Stimulated activated CD8-positive, alpha-beta memory T cell treated with anti-CD3 and anti-CD28 coated beads, Interleukin-7, amount 100 ng/mL, for 4 hours (primary cell): ENCODE data around the gene HAUS3.

Experiments used
- DNase-seq, 2 donors: peaks; one replicate each; pipeline ENCODE4 v3.0.0-alpha.2; 2020; ENCODE audit warnings: low read depth in 2 of 2

HAUS3 gene

DNA sequence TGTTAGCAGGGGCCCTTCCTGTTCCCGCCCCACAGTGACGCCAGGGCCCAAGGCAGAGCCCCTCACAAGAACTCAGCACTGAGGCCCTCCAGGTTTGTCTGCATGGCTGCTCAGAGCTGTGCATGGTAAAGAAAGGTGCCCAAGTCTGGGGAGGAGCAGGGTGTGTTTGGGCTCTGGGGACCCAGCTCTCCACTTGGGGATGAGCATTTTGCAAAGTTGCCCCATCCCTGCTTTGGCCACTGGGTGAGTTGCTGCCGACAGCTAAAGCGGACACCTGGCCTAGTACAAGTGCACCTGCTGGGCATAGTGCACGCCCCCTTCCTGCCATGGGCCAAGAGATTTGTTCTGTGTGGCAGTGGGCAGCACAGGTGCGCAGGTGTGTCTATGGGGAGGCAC is 22.0 kb upstream of the HAUS3 start:
- DNase-seq: no peak

DNA sequence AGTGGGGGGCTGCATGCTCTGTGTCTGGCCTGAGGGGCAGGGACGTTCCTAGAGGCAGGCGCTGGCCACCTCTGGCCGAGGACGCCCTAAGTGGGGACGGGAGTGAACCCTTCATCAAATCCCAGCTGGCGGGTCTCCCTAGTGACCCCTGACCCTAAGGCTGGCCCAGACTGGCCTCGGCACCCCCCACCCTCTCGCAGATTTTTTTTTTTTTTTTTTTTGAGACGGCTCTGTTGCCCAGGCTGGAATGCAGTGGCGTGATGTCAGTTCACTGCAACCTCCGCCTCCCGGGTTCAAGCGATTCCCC is 21.0 kb upstream of the HAUS3 start:
- no peak for DNase-seq

DNA sequence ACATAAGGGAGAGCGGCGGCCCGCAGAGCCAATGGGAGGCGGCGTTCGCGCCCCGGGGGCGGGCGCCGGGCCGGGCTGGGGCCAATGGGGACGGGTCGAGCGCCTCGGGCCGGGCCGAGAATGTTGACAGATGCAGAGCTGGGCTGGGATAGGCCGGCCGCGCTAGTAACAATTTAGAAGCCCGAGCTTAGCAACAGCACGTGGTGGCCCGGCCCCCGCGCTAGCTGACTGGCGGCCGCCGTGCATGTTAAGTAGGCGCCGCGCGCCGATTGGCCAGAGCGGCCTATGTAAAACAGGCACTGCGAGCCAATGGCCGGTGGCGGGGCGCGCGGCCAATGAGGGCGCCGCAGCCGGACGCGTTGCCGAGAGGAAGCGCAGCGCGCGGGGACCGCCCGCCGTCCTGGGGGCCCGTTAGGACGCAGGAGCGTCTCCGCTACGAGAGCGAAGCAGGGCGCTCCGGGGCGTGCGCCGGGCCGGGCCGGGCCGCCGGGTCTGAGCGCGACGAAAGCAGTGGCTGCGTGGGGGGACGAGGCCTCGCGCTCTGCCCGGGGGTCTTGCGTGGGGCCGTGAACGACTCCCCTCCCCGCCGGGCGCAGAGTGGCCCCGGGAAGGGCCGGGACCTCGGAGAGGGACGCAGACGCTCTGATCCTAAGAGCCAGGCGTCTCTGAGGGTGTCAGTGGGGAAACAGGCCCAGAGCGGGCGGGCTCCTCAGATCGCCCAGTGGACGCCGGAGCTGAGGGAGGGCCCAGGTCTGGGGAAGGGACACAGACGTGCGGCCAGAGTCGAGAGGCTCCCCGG is 20.4 kb upstream of the HAUS3 start:
- peak; percentile 96 to 99 for DNase-seq

DNA sequence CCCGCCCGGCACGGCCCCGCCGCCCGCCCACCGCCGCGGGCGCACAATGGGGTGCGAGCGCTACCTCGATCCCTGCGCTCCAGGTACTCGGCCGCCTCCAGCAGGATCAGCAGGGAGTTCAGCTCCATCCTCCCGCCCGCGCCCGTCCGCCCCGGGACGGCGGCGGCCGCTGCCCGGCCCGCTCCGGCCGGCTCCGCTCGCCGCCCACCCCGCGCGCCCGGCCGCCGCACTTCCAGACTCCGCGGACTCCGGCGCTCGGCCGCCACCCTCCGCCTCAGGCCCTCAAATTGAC is 19.9 kb upstream of the HAUS3 start, which contains the start of gene MXD4:
TSS of gene MXD4 (minus strand) at position 257 of the 292 bp plus-strand sequence. CDS start at position 128, 129 bp downstream.
- DNase-seq: no peak

DNA sequence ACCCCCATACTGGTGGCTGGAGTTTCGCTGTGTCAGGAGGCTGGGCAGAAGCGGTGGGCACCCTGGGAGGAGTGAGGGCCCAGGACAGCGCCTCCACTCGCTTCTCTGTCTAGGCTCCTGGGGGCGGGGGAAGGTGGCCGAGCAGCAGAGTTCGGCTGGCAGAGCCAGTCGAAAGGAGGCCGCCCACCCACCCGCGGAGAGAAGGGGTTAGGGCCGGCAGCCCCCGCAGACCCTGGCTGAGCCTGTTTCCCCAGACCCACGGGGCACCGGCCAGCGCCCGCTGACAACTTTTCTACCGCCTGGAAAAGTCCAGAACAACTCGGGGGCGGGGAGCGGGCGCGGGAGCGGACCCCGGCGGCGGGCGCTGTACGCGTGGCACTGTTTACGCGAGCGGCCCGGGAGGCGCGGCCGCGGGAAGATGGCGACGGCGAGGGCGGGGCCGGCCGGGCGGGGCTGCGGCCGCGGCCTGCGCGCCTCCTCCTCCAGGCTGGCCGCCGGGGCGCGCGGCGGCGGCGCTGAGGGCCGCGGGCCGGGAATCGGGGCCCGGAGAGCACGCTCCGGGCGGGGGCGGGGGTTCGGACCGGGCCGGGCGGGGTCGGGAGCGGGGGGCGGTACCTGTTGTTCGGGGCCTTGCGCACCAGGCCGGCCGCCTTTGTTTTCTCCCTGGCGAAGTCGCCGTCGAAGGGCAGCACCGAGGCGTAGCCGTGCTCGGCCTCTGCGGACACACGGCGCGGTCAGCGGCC is 19.4 kb upstream of the HAUS3 start:
- peak in 1 of 2 donors; percentile 46 for DNase-seq

DNA sequence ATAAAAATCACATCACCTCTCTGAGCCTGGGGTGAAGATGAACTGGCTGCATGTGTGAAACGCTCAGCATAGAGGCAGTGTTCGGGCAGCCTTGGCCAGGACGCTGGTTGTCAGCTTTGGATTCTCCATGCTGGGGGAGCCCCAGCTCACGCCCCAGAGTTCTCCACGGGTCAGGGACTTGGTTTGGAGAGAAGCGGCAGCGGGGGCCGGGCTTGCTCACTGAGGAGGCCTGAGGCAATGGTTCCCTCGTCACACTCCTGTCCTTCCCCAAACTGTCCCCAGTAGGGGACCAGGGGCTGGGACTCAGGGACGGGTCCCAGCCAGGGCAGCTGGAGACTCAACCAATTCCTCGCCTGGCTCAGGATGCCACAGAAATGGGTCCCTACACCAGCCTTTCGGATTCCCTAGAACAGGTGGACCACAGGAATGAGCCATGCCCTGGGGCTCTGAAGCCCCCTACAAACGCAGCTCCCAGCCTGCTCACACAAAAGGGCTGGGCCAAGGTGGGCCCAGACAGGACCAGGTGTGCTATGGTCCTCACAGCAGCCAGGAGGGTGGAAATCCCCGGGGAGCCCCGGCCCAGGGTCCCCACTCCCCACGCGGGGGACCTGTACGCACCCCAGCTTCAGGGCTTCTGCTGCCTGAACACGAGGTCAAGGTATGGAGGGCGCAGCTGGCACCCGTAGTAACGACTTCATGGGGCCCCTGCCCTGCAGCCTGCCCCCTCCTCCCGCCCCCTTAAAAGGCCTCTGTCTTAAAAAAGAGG is 18.6 kb upstream of the HAUS3 start:
- no peak for DNase-seq

DNA sequence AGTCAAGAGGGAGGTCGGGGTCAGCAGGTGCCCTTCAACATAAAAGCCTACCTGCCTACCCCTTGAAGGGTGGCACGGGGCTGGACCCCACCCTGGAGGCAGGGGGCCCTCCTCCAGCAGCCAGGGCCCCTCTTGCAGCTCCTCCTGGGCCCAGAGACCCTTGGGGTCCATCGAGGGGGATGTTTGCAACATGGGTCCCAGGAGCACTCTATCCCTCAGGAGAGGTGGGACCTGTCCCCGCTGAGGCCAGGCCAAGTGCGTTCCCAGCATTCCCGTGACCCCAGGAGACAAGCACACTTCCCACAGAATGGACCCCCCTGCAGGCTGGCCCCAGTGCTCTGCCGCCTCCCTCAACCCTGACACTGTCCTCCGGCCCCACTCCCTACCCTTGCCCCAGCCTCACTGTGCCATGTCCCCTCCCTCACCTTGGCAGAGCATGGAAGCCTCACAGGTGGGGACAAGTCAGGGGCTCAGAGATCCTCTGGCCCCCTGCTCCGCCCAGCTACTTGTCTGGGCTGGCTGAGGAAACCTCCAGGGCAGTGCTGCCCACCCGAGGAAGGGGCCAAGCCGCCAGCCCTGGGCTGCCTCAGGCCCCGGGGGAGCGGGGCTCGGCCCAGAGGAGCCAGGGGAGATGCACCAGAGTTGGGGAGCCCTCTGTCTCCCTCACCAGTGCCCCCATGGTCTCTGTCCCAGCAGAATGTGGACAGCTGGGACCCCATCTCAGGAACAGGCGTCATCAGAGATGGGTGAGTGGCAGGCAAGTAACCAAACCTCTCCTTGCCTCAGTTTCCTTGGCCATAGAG is 17.8 kb upstream of the HAUS3 start:
- DNase-seq: no peak

DNA sequence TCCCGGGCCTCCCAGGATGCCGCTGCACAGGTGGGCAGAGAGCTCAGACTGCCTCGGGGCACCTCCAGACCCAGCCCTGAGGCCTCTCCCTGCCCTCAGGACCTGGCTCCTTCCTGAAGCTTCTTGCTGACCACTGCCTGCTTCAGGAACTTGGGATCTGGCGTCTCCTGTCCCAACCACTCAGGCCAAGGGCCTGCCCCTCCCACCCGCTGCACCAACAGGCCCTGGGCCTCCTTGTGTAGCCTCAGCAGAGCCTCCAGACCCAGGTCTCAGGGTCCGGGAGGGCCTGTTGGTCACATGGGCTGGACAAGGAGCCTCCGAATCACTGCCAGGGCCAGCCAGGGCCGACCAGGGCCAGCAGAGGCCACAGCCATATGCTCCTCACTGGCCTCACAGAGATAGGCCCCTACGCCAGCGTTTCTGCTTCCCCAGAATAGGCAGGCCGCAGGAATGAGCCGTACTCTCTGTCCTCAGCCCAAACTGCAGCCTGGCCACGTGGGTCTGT is 17.2 kb upstream of the HAUS3 start:
- no peak for DNase-seq

DNA sequence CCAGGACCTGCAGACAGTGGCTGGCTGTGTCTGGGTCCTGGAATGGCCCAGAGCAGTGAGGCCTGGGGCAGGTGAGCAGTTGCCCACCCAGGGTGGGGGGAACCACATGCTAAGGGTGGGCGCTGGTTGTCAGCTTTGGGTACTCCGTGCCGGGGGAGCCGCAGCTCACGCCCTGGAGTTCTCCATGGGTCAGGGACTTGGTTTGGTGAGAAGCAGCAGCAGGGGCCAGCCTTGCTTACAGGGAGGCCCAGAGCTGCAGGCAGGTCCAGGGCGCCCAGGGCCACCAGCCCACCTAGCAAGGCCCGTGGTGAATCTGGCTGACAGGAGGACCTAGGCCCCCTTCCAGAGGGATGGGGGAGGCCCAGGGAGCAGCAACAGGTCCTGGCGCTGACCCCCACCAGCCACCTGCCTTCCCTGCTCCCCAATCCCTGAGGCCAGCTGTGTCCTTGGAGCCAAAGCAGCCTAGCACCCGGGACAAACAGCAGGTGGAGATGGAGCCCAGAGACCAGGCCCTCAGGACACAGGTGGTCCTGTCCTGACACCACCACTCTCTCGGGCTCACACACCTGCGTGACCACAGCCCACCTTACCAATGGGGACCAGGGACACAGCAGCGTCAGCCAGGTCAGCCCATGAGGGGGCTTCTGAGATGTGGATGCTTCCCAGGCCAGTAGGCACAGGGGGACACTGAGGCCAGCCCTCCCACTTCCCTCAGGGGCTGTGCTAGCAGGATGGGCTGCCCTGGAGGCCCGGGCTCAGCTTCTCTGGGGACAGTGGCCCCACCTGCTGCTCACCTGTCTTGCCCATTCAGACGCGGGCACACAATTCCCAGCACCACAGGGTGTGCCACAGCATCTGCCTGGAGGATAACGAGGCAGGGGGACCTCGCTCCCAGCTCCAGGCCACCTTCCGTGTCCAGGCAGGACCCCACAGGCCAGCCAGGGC is 16.4 kb upstream of the HAUS3 start:
- no peak for DNase-seq

DNA sequence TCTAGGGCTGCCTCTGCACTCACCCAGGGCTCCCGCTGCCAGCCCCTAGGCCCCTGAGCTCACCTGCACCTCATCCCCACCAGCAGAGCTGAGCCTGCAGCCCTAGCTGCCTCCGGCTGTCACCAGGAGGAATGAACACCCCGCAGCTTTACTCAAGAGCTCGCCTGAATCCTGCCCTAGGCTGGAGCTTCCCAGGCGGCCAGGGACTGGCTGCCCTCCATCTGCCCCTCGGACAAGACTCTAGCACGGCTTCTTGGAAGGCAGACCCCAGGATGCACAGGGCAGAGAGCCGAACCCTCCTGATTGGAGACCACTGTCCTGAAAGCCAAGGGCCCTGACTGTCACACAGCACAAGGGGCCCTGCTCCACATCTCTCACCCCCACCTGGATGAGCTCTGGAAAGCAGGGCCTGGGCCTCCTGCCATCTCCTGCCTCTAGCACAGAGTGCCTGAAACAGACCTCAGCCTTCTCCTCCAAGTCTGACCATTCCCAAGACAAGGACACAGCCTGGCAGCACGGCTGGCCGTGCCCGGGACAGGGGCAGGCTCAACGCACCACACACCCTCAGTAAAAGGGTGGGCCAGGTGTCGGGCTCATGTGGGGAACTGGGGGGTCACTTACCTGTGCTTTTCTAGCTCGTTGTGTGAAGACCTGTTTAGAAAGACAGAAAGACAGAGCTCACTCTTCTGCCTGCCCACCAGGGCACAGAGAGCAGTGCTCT is 15.6 kb upstream of the HAUS3 start:
- no peak for DNase-seq

DNA sequence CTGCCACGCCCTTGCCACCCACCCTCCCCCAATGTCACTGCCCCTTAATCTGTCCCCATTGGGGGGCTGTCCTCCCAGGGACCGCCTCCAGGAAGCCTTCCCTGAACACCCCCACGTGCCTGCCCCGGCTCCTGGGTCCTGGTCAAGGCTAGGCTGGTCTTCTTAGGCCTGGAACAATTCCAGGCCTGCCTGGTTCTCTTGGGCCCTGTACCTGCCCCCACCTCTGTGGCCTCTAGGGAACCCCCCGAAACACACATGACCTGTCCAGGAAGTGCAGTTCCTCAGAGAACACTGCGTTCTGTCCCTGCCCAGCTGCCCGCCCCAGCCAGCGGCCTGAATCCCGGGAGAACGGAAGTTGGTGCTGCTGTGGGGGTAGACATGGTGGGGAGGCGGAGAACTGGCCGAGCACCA is 14.9 kb upstream of the HAUS3 start:
- no peak for DNase-seq

DNA sequence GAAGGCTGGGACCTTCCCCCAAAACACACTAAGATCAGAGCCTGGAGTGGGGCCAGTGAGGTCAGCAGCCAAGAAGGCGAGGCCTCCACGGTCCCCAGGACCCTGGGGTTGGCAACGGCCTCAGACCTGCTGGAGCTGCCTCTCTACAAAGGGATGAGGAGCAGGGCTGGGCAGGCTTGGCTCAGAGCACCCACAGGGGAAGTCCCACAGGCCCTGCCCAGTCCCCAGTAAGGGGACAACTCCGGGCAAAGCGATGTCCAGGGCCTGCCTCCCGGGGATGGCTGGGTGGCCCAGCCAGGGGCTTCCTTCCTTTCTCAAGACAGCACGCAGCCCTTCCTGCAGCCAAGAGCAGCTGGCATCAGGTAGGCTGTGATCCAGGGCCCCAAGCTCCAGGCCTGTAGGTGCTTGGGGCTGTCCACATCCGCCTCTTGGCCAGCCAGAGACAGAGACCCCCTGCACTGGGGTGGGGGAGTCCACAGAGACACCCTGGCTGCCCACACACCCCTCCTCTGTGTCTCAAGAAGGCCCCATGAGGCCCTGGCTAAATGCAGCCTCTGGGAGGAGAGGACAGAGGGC is 14.3 kb upstream of the HAUS3 start:
- DNase-seq: no peak

DNA sequence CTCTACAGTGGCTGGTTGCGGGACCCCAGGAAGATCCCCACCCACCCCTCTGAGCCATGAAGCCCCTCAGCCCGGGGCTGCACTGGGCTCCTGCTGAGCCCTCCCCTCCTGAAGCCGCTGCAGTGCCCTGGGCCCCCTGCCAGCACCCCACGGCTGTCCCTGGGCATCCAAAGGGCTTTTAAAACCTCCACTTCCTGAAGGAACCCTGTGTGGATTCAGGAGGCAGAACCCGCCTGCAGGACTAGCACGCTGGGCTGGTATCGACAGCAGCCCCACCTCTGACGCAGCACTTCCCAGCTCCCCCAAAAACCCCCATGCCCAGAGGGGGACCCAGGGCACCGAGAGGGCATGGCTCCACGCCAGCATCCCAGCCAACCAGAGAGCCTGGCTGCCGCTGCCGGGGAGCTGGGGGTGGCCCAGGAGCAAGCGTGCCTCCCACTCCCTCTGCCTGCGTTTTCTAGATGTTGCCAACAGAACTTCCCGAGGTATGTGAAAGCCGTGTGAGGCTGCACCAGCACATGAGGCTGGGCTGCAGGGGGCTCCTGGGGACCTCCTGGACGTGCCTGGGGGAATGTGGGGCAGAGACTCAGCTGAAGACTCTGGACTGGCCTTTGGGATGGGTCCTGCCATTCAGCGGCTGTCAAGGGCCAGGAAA is 13.7 kb upstream of the HAUS3 start:
- no peak for DNase-seq

DNA sequence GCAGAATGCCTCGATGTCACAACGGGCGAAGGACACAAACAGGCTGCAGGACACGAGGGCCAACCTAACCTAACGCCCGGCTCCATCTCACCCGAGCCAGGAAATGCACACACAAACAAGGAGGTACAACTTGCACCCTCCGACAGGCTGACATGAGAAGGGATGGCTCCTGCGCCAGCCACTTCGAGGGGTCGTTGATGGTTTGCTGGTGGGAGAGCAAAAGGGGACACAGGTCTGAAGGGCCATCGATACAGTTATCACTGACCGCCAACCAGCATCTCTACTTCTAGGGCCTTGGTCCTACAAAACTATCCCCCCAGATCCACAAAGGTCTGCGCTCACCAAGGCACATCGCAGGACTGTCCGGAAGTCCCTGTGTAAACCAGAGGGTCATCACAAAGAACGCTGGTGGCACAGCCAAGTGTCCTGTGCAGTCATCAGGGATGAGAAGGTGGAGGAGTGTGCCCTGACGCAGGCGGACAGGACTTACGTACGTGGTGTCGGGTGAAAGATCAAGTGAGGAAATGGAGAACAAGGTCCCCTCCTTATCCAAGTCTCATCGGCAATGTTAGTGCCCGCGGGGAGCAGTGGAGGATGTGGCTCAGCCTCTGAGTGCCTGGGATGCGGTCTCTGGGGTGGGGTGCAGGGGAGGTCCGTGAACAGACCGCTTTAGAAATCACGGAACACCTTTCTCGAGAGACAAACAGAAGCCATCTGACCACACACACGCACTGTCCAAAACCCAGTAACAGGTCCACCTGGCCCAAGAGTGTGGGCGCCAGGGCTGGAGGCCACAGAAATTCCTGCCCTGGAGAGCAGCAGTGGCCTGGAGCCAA is 13.0 kb upstream of the HAUS3 start:
- DNase-seq: no peak

DNA sequence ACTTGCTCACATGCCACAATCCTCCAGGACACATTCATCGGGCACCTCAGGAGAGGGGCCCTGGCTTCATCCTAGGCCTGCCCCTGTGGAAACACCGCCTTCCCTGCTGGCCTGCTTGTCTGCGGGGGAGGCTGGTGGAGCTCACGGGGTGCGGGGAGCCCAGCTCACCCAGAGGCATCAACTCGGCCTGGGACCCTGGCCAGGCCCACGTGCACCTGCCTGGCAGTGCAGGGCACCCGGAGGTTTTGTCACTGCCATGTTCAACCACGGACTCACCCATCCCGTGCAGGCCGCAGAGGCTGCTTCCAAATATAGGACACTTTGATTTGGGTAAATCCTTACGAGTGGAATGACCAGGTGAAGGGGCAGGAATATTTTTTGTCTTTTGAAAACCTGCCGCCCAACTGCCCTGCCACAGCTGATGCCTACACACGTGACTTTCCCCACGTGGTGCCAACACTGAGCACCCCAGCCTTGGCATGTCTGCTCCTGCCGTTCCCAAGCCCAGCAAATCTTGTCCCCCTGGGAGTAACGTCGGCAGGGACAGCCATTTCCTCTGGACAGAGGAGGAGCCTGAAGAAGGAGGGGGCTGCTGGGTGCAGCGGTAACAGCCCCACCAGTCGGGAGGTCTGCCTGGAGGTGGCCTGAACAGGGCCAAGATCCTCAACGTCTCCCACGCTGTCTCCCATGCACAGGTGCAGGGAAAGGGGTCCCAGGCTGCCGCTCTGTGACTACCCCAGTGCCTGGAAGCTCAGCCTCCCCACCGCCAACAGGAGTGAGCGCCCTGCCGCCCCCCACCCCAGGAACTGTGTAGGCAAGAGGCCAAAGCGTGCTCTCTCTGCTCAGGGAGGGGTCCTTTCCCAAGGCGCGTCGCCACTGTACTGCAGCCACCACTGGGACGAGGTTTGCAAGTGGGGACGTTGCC is 11.5 kb upstream of the HAUS3 start:
- no peak for DNase-seq

DNA sequence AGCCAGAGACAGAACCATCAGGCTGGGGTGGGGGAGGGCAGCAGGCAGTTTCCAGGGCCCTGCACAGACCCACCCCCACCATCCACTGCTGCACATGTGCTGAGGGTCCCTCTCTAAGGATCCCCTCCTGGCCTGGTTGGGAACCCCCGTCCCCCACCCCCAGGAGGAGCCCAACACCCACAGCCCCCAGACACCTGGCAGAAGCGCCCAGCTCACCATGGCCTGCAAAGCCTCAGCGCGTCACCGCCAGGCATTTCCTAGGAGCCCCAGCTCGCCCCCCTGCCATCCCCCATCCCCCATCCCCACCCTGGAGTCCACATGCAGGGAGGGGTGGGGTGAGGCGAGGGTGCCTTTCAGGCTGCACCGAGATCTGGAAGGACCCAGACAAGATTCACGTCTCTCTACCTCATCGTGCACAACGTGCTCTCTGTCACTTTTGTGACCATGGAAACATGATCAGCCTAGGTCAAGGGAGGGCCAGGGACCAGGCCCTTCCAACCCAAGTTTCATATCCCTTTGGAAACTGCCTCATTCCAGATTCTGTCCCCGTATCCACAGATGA is 10.7 kb upstream of the HAUS3 start:
- no peak for DNase-seq
